Measurements from ENCODE around the gene PLXNA2.

PLXNA2 gene

DNA sequence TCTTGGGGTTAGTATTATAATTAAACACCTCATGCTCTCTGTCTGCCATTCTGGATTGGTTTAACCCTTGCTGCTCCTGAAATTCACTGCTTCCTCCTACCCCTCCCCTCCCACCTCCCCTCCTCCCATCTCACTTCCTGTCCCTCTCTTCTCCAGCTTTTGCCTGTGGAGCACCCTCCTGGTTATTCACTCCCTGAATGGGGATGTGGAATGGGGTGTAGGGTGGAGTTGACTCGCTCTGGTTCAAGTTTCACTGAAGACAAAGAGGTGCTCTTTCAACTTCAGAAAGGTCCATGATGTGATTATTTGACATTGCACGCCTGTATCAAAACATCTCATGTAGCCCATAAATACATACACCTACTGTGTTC lies 160.5 kb downstream of the PLXNA2 start:
- DNase-seq = no peak

DNA sequence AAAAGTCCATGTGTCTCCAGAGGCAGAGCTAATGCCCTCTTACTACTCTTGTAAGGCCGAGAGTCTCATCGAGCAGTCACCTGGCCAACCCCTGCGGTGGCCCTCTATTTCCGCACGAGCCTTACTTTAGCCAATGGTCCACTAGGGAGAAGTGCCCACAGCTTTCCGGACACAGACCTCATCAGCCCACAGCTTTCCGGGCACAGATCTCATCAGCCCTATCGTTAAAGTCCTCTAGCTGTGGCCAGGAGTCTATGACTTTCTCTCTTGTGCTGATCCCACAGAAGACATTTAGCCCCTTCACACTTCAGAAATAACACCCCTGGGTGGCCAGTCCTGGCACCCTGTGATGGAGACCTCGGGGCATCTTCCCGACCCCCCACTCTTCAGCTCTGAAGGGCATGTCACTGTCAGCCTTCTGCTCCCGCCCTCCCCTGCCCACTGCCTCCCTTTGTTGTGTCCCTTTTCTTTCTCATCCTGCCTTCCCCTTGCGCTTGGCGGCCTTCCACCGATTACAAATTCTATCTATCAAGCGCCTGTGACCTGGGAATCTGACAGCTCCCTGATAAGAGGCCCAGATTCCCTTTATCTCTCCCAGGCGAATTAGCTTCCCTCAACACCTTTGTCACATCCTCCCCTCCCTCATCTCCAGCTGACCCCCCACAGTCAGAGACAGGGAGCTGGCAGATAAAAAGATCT lies 161.0 kb downstream of the PLXNA2 start:
- no peak for DNase-seq

DNA sequence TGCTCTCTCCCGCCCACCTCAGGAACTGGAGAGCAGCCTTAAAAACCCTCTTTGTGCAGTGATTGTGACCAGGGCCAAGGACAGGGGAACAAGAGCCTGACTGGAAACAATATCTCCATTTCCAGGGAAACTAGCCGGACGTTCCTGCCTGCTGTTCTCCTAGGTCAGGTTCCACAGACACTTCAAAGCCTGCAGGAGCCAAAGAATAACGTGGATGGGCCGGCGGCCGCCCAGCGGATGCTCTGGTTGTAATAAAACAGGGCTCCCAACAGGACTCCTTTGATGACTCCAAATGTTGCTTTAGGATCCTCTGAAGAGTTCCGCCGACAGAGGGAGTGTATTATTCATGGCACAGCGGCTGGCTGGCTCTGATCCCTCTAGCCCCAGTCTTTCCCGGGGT lies 162.2 kb downstream of the PLXNA2 start:
- DNase-seq = peak; percentile 75

DNA sequence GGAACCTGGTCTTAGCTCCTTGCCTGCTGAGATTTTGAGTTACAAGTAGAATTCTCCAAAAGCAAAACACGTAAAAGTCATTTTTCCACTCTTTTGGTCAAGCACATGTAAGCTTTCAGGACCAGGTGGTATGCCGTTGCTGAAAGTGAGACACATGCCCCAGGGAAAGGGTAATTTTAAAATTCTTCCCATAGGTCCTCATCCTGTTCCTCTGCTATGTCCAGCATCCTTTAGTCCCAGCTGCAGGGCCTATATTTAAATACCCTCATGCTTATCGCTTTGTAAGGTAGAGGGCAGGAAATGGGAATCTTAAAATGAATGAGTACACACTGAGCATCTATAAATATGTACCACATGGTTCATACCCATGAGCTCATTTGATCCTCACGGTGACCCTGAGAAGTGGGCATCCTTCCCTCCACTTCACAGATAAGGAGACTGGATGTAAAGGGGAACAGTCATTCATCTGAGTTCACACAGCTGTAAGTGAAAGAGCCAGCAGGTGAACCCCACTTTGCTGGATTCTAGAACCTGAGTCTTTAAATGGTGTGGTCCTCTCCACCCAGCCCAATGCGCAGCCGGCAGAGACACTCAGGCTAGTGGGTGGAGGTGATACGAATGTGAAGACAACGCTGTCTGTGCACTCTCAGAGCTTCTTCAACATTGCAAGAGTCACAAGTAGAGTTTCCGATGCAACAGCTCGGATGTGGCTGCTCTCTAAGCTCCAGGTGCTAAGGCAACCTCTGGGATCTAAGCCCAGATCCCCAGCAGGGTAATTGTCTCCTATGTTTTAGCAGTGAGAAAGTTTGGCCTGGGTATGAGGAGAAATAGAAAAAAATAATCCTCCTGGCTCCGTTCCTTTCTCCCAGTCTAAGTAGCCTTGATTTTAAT lies 163.5 kb downstream of the PLXNA2 start:
- DNase-seq = no peak

DNA sequence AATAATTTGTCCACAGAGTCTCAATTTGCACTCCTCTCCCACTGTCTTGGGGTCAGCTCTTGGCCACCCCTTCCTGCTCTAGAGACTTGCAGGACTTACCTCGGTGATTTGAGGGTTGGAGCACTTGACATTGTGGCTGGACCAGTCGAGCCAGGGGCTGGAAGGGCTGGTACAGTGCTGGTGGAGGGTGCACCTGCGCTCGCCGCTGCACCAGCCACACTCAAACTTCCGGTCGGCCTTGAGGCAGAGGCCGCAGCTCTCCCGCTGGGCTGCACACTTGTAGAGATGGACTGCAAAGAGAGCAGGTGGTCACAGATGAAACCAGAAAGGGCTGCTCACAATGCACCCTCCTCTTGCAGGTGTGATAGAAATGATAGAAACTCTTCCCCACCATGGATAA lies 165.0 kb downstream of the PLXNA2 start:
- no peak for DNase-seq

DNA sequence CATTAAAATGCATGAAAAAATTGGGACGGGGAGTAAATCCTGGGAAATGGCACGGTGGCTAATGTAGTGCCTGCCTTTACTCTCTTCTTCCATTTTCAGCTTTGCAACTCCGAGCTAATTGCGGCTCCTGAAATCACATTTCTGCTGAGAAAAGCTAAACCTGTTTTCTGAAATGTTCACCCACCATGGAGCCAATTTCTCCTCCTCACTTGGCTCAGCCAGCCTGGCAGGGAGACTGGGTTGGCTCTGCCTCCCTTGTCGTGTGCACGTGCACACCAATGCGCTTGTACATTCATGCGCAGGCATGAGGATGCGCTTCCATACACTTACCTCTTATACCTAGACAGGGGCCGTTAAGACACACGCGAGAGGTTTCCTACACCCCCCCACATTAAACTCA lies 165.4 kb downstream of the PLXNA2 start:
- no peak for DNase-seq

DNA sequence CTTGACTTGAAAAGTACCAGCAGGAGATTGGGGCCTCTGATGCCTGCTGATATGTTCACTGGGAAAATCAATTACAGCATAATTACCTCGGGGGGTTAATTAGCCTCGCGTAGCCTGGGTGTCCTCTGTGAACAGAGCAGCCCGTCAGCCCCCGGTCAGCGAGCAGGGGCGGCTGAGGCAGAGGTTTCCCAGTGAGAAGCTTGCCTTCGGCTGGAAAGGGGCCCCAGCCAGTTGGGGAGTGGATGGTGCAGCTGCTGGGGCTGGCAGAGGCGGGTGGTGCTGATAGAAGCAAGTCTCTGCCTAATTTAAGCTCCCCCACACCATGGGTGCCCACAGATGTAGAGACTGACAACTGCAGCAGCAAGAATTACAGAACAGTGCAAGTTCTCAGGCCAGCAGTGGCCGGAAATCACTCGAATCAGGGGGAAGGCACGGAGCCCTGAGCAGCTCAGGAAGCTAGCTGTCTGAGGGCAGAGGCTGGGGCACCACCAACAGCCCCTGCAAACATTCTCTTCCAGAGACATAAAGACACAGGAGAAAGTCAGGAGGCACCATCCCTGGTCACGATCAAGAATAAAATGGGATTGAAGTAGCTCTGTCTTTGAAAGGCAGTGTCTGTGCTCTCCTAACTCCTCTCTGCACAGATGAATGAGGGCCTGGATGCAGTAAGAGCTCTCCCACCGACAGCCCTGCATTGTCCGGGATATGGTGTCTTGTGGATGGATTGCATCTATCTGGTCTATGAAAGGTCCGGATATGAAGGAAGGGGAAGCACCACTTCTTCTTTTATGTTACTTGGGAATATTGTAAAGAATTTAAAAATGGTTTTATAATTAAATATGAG lies 166.7 kb downstream of the PLXNA2 start:
- DNase-seq = no peak

DNA sequence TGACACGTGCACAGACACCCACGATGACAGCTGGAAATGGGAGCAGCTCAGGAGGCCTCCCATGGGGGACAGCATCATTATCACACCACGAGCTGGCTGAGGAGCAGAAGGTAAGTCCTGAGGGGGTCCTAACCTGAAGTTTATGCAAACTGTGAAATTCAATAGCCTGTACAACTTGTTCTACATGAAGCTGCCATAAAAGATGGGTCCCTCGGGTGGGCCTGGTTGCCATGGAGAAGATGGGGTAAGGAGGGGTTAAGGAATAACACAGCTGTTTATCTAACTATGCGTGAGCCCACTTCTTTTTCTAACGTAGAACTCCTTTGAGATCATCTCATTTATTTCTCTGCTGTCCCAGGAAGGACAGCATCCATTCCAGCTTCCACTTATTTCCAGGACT lies 169.8 kb downstream of the PLXNA2 start:
- DNase-seq = no peak

DNA sequence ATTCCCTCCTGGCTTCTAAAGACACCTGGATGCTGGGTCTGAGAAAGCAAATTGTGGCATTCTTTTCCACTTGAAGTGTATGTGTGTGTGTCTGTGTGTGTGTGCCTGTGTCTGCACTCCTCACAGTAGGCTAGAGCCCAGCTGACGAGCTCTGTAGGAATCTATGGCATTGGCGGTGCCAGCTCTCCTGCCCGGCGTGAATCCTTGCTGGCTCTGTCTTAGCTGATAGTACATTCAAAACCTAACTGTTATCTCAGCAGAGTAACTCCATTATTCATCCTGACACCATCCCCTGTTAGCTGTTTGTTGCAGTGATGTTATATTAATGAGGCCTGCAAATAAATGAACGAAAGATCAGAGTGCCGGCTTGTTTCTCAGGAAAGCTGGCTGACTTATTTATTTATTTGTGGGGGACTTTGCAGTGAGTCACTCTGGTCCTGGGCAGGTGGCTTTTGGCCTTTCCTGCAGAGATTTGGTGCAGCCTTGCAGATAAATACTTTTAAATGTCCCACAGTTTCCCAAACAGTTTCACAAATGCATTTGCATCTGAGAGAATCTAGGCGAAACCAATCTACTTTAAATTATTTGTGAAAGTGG lies 172.7 kb downstream of the PLXNA2 start:
- DNase-seq = no peak

DNA sequence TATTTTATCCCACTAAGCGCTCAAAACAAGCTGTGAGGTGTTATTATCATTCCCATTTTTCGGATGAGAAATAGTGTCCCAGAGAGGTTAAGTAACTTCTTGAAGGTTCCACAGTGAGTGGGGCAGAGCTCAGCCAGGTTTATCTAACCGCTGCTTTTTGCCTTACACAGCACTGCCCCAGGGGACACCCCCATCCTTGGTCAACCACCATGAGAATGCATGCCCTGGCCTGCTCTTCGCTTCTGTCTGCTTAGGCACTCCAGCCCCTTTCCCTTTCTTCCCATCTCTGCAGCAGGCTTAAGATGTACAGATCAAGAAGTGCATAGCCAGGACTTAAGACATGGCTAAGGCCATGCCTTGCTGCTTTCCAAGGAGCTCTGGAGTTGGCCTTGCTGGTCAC lies 174.3 kb downstream of the PLXNA2 start:
- no peak for DNase-seq

DNA sequence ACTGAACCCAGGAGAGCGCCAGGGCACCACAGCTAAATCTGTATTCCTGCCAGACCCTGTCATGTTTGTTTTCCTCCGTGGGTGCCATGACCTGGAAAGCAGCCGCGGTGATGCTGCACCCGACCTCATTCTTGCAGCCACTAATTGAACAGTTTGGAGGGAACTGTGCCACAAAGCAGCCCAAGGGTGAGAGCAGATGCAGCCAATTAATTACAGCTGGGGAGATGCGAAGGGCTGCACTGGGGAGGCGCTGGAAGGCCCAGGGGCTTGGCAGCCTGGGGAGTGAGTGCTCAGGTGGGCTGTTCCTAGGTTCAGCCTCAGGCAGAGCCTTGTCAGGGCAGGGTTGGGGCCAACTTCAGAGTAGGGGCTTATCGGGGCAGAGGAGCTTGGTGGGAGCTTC lies 174.9 kb downstream of the PLXNA2 start:
- no peak for DNase-seq

DNA sequence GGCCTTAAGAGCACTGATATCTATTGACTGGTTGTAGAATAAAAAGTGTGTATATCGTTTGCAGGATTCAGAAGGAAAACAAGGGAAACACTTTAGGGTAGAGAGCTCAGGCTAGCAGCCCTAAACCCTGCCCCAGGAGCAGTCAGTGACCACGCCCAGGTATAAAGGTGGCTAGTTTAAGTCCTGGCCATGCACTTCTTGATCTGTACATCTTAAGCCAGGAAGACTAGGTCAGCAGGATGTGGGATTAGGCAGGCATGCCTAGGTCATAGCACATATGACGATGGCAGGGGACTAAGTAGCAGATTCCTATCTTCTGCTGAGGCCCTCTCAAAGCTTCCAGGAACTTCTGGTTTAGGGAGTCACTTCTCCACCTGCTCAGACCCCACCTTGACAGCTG lies 175.3 kb downstream of the PLXNA2 start:
- DNase-seq = no peak

DNA sequence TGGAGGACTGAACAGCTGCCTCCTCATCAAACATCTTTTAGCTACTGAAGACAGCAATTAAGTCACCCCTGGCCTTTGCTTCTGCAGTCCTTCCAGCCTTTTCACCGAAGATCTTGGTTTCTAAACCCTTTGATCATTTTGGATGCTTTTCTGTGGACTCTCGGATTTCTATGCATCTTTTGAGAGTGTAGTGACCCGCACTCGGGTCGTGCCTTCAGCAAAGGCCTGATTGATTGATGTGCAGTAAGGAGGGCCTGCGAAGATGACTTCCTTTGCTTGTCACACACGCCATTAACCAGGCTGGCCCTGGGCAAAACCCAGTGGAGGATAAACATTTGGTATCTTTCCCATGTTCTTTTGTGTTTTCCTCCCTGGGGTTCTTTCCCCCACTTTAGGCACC lies 175.8 kb downstream of the PLXNA2 start:
- DNase-seq = no peak

DNA sequence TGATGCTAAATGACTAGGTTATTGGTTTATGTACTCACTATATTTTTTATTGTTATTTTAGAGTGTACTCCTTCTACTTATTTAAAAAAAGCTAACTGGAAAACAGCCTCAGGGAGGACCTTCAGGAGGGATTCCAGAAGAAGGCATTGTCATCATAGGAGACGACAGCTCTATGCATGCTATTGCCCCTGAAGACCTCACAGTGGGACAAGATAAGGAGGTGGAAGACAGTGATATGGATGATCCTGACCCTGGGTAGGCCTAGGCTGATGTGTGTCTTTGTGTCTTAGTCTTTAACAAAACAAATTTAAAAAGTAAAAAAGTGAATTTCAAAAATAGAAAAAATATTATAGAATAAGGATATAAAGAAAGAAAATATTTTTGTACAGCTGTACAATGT lies 177.6 kb downstream of the PLXNA2 start:
- no peak for DNase-seq

DNA sequence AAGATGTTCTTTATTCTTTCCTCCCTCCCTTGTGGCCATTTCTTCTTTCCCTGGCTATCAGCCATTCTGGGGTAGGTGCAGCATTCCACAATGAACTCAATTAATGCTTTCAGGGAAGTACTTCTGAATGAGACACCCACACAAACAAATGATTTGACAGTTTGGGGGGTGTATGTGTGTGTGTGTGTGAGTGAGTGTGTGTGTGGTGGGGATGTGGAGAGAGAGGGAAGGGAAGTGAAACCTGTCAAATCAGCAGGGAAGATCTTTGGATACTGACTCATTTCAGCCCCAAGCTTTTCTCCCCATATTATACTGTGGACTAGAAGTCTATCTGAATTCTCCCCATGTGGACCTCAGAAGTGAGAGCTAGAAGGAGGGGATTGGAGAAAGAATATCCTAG lies 178.3 kb downstream of the PLXNA2 start:
- DNase-seq = no peak

DNA sequence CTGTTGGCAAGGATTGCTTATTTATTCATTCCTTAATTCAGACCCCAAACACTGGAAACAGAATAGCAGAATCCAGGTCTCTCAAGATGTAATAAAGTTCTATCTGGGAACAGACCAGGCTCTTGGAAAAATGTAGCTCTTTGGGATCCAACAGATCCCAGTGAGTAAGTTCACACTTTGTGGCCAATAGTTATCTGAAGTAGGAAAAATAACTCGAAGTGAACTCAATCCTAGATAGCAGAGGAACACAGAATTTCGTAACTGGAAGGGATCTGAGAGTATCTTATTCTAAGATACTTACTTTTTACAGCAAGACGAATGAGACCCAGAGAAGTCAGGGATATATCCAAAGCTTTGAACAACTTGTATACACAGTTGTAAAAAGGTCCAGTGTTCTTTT lies 182.6 kb downstream of the PLXNA2 start:
- no peak for DNase-seq

DNA sequence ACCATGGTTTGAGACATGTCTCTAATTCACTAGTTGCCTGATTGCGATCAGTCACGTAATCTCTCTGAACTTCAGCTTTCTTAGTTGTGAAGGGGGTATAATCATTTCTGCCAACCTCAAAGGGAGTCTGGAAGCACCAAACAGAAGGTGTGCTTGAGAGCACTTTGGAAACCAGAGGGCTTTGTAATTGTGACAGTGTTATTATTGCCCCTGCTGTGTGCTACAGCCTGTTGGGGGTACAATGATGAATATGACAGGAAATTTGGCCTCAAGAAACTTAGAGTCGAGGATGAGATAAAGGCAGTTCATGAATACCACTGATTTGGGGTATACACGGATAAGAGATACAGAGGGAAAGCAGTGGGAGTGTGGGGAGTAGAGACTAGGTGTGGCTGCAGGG lies 183.1 kb downstream of the PLXNA2 start:
- DNase-seq = no peak

DNA sequence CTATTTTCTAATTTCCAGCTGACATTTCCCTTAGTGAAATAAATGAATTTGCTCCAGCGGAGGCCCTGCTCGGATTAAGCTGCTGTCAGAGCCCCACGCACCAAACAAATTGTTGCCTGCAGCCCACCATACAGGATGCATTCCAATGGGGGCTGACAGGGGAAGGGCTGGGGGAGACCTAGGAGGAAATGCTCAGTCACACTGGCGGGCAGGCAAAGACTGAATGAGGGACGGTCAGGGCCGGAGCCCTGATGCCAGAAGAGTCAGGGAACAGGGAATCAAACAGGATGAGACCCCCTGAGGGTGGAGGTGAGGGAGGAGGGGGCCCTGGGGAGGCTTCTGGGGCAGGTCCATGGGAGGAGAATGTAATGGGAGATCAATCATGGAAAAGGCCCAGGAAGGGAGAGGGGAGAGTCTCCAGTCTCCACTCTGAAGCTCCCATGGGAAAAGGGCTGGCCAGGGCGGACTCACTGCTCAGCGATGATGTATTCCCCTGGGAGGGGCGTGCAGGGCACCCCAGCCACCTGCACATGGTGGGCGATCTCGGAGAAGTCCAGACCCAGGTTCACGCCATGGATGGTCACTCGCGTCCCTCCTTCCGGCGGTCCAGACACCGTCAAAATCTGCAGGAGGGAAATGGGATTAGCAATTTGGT lies 183.8 kb downstream of the PLXNA2 start:
- DNase-seq = no peak

DNA sequence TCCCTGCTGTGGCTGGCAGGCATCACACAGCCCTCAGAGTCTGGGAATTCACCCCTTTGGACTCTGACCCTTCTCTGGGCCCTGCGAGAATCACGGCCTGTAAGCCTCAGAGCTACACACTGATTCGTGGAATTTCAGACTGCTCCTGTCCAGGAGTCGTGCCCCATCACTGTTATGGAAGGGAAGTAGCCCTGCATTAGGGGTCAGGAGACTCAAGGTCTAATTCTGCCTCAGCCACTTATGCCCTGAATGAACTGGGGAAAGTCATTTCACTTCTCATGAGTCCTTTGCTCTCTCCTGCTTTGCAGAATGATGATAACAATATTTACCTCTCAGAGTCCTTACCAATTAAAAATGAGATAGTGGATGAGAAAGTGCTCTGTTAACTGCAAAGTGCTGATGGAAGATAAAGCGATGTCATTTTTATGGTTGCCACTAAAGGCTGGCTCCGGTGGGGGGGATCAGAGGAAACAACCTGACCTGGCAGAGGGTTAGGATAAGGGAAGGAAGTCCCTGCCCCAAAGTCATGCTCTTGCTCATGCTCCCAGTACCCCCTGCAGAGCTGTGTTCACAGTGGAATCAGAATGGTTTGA lies 184.7 kb downstream of the PLXNA2 start:
- DNase-seq = no peak

DNA sequence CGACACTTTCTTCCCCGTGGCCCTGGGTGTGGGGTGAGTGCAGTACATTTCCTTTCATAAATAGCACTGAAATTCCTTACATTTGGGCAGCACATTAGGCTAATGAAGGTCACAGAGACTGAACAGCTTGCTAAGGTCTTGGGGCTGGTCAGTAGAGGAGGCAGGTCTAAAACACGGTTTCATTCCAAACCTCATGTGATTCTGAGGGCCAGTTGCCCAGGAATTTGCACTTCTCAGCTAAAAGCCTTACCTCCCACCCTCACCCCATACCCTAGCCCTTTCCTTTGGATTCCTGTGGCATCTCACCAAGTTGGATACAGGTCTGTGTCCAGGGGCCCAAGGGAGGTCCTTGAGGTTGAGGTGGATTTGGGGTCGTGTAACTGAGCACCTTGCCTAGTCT lies 185.4 kb downstream of the PLXNA2 start:
- DNase-seq = no peak

DNA sequence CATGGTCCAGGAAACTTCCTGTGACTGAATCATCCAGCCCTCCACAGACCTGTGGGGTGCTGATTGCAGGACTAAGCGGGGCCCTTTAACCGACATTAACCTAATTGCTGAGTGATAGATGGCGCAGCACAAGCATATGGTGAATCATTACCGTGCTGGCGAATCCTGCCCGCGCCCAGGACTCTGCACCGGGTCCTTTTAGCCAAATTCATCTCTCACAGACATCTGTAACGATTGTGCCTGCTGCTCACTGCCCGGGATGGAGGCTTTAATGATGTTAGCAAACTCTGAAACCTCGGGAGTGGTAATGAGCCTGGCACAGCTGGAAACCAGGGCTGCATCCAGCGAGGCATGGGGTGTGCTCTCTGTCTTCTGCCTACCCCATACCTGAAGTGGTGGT lies 185.9 kb downstream of the PLXNA2 start:
- no peak for DNase-seq

DNA sequence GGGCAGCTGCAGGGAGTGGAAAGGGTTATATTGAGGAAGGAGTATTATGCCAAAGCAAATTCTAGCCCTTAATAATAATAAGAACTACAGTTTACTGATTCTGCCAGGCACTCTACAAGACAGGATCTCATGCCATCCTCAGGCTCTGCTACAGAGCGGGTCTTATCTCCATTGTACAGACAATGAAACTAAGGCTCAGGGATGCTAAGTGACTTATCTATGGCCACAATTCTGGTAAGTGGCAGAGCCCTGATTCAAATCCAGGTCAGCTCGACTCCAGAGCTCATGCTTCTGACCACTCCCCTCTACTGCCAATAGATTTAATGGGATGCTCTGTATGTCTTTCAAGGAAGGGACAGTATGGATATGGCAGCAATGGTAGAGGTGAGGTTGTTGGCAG lies 187.1 kb downstream of the PLXNA2 start:
- no peak for DNase-seq

All from islet precursor cell (in vitro differentiated cells).